Stimulated activated CD4-positive, alpha-beta T cell treated with anti-CD3 and anti-CD28 coated beads, Interleukin-2, amount 100 ng/mL, for 48 hours (primary cell): ENCODE measurements around the gene CDH4.
"Not testable (repeated sequence)": the region's sequence is repeated elsewhere in the genome, so short reads cannot be mapped to it uniquely, and the experiment has no call there.

ENCODE experiments used
- DNase-seq, 2 donors: peaks; one replicate each; pipeline ENCODE4 v3.0.0-alpha.2; 2020

Gene CDH4

GRCh38 chr20:61391812-61392520, 139.9 kb downstream of the CDH4 start:
- no peak for DNase-seq

DNA sequence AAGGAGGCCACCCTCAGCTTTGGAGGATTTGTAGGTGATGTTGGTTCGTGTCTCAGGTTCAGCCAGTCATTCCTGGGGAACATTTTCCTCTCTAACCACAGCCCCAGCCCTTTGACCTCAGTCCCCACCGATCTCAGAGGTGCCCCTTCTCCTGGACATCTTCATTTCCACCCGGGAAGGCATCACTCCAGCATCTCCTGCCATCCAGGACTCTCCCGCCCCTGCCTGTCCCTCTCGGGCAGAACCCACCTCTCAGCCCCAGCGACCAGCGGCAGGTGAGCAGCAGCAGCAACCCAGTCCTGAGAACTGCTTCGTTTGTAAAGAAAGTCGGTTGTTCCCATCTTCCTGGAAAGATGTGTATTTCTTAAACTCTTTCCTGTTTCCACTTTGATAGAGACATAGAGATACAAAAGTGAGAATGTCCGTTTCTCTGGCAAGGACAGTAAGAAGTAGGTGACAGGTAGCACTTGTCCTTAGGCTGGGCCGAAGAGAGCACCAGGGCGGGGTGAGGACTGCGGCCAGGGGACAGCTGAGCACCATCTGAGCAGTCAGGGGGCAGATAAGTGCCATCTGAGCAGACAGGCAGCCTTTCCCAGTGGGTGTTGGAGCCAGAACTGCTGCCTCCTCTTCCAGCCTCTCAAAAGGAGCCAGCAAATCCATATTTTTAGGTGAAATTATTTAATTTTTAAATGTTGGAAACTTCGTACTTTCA, 142.2 kb downstream of the CDH4 start:
- no peak for DNase-seq

- DNase-seq: no peak
These were observed 144.3 kb downstream of the CDH4 start for GRCh38 chr20:61396262-61396848.

GRCh38 chr20:61397146-61397545, 145.1 kb downstream of the CDH4 start:
- DNase-seq: no peak

DNA sequence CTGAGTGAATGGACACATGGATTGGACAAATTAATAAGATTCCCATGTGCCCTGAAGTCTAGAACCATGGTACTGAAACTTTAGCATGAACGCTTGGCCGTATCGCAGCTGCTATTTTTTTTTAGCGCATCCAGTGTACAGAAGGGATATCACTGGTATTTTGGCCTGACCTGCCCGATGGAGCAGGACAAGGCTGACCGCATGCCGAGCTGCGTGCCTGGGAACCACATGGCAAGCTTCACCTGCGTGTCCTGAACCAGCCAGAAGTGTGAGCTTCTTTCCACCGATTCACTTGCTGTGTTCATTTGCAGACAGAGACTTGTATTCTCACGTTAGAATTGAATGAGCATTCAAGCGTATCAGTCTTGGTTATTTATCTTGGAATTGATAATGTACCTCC, 145.7 kb downstream of the CDH4 start:
- no peak for DNase-seq

DNA sequence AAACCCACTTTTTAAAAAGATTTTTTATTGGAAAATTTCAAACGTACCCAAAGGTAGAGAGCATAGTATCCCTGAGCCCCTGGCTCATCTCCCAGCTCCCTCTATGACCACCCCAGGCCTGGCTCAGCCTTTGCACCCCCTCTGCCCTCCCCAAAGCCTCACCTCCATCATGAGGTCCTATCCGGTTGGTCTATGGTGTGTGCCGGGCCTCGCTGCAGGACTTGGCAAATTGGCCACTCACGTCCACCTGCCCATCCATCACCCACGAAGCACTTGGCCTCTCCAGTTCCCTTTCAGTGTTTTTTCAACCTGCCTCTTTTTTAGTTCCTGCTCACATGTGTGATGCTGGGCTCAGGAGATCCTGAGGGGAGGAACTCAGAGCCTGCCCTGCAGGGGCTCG, 147.4 kb downstream of the CDH4 start:
- no peak for DNase-seq

GRCh38 chr20:61400499-61400898, 148.4 kb downstream of the CDH4 start:
- no peak for DNase-seq

DNA sequence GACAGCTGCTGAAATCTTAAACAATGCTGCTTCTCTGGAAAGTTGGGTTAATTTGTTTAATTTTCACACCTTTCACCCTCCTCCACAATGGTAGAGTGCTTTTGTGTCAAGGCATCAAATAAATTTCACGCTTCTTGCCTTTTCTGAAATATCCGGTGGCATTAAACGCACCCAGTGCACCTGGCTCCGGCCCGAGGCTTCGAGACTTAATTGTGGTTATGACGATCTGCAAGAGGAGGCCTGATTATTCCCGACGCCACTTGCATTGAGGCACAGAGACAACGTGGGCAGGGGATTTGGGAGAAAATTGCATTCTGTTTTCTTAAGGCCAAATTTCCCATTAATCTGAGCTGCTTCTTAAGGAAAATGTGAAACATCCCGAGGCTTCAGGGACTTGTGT, 152.2 kb downstream of the CDH4 start:
- DNase-seq: no peak

GRCh38 chr20:61405007-61405406, 152.9 kb downstream of the CDH4 start:
- no peak for DNase-seq

GRCh38 chr20:61406773-61407172, 154.7 kb downstream of the CDH4 start:
- not testable (repeated sequence) for DNase-seq

- no peak for DNase-seq
These were observed 155.5 kb downstream of the CDH4 start for GRCh38 chr20:61407561-61407960.

GRCh38 chr20:61408951-61409740, 157.1 kb downstream of the CDH4 start:
- DNase-seq: no peak

DNA sequence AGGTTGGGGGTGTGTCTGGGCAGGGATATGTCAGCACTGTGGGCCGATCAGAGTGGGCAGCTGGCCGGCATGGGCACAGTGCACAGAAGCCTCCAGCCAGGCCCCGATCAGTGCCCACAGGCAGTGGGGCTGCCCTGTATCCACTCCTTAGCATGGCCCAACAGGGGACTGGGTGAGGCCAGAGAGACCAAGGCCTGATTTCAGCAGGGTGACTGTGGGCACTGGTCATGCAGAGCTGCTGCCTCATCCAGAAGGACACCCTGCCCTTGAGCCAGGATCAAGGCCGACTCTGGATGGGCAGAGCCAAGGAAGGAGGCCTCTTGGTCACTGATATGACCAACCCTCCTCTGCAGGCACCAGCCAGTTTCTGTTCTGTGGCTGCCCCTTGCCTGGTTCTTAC, 159.7 kb downstream of the CDH4 start:
- no peak for DNase-seq

DNA sequence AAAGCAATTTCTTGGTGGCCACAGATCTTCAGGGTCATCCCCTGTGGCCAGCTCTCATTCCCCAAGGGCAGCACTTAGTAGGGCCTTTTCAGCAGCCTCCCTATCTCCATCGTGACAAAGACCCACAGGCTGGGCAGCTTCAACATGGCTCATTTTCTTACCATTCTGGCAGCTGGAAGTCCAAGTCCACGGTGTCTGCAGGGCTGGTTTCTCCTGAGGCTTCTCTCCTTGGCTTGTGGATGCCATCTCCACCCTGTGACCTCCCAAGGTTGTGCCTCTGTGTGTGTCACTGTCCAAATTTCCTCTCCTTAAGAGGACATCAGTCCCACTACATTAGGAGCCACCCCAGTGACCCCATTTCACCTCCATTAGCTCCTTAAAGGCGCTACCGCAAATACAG, 161.7 kb downstream of the CDH4 start:
- DNase-seq: no peak

- no peak for DNase-seq
These were observed 162.5 kb downstream of the CDH4 start for GRCh38 chr20:61414455-61414991.

- no peak for DNase-seq
These were observed 164.5 kb downstream of the CDH4 start for GRCh38 chr20:61416546-61416945.

GRCh38 chr20:61417221-61417941, 165.3 kb downstream of the CDH4 start:
- no peak for DNase-seq

DNA sequence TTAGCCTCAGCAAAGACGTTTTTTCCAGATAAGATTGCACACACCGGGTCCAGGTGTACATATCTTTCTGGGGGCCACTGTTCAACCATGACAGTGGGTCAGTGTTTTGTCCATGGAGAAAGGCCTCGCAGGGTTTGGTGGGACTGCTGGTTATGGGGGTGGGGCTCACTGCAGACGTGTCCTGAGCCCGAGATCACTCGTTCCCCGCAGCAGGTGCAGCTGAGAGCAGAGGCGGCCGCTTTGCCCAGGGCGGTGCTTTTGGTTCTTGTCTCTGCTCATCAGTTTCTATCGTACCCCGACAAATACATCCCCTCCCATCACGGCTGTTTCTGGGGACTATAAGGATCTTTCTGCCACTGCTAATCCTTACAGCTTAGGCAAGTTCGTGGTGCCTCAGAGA, 166.9 kb downstream of the CDH4 start:
- no peak for DNase-seq

- DNase-seq: no peak
These were observed 167.4 kb downstream of the CDH4 start for GRCh38 chr20:61419501-61419900.

- DNase-seq: no peak
These were observed 168.0 kb downstream of the CDH4 start for GRCh38 chr20:61420056-61420455.

DNA sequence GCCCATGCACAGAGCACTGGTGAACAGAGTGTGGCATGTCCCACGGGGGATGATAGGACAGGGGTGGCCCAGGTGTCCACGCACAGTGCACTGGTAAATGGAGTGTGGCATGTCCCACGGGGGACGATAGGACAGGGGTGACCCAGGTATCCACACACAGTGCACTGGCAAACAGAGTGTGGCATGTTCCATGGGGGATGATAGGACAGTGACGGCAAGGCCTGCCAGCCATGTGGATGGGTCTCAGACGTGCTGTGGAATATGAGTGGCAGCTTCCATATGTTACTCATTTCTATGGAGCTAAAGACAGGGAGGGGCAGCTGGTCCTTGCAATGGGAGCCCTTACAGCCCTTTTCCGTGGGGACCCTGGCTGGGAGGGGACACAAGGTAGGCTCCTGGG, 168.7 kb downstream of the CDH4 start:
- DNase-seq: no peak

DNA sequence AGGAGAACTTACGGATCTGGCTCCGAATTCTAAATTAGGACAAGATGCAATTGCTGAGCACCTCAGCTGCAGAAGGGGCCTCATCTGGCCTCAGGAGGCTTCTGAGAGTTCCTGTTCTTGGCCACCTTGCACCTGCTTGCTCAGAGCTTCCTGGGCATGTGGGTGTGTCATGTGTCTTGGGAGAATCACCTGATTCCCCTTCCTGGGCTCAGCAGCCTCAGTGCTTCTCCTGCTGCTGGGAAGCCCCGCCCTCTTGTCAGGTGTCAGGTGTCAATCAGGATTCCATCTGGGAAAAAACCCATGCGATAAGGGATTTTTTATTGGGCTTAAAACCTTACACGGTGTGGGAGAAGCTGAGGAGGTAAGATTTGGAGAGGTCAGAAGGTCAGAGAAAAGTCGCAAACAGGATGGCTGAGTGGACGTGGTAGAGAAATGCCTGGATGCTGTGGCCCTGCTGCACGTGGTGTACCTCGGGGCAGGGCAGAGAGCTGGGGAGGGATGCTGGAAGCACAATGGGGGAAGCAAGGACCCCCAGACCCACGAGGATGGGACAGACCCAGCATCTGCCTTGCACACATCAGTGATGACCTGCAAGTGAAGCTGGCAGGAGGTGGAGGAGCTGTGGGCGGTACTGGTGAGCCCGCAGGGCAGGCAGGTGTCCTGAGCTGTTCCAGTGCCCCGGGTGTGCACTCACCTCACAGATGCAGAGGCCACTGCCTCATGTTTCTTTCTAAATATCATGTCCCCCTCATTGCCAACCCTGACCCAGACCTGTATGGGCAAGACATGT, 170.8 kb downstream of the CDH4 start:
- DNase-seq: no peak
